ENCODE measurements around the gene HIC2.
"Not testable (repeated sequence)": the region's sequence is repeated elsewhere in the genome, so short reads cannot be mapped to it uniquely, and the experiment has no call there.

The HIC2 gene

DNA sequence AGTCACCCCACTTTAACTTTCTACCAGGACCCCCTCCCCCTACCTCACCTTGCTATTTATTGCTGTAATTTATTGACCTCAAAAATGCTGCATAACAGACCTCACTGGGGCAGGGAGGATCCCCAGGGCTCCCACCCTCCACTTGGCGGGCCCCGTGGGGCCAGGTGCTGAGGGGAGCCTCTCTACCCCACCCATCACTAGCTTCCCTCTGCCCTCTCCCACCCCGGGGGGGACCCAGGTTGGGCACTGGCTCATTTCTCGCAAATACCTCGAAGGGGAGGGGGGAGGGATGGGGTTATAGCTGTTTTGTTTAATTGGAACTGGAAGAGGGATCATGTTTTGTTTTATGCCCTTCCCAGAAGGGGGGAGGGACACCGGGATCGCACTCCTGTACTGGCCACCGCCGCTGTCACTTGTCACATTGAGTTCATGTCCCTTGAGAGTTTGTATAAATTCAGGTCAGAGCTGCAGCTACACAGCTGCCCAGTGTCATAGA is 33.7 kb downstream of the HIC2 start:
- DNase-seq: no peak

DNA sequence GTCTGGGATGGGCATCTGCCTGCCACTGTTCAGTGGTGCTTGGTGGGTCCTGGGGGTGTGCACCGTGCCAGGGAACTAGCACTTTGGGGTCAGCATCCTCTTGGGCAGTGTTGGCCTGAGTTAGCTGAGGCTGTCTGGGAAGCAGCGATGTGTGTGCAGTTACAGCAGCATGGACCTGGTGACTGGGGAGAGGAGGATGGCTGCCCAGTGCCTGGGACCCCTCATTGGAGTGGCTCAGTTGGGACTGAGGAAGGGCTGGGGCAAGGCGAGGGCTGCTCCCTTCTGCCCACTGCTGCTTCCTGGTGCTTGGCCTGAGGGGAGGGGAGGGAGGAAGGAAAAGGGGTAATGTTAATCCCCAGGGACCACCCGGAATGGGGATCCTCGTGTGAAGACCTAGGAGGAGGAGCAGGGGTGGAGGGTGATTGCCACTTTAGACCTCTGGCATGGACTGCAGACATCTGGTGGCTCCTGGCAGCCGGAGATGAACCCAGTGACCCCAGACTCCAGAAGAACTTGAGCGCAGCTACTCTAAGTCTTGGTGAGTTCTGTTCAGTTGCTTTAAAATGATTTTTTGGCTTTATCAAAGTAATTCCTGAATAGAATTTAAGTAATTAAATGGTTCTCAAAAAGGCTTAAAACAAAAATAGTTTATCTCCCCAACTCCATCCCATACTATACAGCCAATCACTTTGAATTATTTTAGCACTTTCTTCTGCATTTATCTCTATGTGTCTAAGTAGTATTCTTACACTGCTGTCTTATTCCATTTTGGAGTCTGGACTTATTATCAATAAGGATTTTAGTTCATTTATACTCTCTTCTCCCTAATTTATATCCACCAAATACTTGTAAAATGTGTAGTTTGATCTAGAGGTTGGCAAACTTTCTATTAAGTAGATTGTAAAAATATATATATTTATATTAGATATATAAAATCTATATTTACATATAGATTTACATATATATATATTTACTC is 34.7 kb downstream of the HIC2 start:
- DNase-seq: no peak

DNA sequence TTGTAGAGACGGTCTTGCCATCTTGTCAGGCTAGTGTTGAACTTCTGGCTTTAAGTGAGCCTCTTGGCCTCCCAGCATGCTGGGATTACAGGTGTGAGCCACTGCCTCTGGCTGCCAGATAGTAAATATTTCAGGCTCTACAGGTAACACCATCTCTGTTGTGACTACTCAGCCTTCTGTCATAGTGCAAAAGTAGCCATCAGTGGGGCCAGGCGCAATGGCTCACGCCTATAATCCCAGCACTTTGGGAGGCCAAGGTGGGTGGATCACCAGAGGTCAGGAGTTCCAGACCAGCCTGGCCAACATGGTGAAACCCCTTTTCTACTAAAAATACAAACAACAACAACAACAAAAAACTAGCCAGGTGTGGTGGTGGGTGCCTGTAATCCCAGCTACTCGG is 35.5 kb downstream of the HIC2 start:
- not testable (repeated sequence) for DNase-seq

DNA sequence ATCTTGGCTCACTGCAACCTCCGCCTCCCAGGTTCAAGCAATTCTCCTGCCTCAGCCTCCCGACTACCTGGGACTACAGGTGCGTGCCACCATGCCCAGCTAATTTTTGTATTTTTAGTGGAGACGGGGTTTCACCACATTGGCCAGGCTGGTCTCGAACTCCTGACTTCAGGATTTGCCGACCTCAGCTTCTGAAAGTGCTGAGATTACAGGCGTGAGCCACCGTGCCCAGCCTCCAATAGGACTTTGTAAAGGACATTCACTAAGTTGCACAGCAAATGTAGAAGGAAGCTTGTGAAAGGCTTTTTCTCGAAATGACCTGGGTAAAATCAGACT is 37.8 kb downstream of the HIC2 start:
- not testable (repeated sequence) for DNase-seq

DNA sequence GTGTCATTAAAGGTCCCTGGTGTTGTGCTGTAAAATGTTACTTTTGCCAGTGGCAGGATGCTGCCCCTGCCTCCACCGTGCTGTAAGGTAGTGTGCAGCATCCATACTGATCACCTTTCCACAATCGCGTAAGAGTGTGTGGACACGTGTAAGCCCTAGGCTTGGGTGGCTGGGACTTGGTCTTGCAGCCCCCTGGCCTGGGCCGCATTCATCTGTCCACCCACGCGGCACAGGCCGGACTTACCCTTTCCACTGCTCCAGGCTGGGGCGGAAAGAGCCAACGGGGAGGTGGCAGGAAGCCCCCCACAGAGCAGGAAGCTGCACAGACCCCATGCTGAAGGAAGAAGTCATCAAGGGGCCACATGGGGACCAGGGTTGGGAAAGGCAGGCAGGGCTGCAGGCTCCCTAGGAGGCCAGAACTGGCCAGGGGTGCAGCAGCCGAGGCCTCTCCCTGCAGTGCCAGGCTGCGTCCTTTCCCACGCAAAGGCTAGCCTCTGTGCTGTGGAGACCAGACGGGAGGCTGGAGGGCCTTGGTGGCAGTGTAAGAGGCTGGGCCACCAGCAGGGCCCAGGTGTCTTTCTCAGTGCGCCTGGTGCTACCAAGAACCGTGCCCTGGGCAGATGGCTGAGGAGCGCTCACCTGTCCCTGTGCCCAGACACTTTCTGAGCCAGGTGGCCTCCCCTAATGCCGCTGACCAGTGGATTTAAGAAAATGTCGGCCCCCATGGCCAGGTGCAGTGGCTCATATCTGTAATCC is 38.3 kb downstream of the HIC2 start:
- no peak for DNase-seq

DNA sequence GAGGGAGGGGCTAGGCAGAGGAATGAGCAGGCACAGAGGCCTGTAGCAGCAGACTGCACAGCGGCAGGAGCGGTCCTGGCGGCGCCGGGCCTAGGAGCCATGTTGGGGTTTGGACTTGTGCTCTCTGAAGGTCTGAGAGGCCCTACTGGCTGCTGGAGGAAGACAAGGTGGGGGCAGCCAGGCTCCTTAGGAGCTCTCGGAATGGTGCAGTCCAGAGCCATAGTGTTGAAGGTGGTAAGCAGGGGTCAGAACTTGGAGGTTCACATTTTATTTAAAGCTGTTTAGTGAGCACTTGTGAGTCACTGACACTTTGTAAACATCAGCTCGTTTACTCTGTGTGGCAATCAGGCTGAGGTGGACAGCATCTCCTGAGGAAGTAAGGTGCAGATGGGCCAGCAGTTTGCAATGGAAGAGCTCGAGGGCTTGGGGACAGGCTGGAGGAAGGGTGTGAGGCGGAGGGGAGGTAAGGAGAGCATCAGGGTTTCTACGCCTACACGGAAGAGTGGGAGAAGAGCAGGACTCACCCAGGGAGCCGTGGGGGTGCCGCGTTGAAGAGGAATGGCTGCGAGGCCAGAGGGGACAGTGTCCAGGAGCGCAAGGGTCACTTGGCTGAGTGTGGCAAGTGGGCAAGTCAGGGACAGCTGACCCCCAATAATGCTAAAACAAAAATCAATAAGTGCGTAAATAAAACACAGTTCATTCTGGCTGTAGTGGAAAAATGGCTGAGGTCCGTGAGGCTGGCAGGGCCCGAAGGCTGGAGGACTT is 40.0 kb downstream of the HIC2 start:
- no peak for DNase-seq

DNA sequence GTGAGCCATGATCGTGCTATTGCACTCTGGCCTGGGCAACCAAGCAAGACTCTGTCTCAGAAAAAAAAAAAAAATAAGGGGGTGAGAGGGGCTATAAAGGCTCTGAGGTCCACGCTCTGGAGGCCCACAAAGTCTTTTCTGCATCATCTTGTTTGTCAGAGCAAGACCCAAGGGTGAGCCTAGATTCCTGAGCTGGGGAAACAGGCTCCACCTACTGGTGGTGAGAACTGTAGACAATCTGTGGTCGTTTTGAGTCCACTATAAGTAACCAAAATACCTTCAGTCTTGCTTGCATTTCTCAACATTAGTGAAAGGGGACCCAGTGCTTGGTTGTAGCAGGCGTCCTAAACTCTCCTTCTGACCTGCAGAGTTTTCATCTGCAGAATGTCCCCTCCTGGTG is 45.5 kb downstream of the HIC2 start:
- DNase-seq: not testable (repeated sequence)

DNA sequence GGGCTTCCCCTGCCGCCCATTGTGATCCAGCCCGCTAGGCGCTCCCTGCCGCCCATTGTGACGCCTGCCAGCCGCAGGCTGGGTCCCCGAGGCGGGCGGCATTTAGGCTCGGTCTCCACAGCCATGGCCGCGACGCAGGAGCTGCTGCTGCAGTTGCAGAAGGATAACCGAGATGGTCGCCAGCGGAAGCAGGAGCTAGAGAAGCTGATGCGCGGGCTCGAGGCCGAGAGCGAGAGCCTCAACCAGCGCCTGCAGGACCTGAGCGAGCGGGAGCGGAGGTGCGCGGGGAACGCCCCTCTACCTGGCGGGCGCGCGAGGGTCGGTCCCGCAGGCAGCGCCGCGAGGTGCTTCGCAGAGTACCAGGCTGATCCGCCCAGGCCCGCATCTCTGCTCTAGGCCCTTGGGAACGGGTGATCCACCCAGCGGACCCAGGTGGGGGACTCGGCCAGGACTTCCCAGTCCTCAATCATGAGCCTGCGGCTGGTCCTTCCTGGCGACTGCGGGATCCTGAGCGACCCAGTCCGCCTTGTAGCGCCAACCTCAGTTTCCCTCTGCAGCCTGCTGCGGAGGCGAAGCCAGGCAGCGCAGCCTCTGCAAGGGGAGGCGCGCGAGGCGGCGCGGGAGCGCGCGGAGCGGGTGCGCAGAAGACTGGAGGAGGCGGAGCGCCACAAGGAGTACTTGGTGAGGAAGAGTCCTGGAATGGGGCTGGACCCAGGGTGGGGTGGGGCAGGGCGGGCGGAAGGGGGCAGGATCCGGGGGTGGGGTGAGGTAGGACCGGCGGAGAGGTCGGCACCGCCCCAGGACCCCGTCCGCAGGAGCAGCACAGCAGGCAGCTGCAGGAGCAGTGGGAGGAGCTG is 50.4 kb downstream of the HIC2 start, which contains the start of gene TMEM191C:
TSS of gene TMEM191C (plus strand) at position 51 of the 857 bp plus-strand sequence. CDS start at position 124, 73 bp downstream.
- not testable (repeated sequence) for DNase-seq

DNA sequence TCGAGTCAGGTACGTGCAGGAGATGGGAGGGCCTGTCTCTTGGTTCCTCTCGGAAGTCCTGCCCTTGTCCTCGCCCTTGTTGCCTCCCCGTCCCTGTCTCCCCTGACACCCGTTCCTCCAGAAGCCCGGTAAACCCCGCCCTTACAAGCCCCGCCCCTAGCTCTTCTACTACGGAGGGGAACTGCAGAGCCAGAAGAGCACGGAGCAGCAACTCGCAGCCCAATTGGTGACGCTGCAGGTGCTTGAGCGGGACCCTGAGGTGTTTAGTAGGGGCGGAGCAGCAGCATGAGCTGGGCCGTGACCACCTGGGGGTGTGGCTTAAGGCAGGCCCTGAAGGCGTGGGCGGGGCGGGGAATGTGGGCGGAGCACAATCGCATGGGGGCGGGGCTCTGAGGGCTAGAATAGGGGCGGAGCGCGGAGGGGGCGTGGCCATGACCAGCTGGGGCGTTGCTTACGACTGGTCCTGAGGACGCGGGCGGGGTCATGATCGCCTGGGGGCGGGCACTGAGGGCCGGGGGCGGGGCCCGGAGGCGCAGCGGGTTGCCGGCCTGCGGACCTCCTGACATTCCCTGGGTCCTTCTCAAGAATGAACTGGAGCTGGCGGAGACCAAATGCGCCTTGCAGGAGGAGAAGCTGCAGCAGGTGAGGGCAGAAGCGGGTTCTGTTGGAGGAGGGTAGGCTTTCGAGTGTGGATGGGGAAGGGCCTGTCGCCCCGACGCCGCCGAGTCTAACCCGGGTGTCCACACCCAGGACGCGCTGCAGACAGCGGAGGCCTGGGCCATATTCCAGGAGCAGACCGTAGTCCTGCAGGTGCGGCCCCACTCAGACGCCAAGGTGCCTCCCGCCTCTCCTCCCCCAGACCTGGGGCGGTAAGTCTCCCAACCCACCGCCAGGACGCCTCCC is 51.3 kb downstream of the HIC2 start:
- DNase-seq: peak; percentile 70

DNA sequence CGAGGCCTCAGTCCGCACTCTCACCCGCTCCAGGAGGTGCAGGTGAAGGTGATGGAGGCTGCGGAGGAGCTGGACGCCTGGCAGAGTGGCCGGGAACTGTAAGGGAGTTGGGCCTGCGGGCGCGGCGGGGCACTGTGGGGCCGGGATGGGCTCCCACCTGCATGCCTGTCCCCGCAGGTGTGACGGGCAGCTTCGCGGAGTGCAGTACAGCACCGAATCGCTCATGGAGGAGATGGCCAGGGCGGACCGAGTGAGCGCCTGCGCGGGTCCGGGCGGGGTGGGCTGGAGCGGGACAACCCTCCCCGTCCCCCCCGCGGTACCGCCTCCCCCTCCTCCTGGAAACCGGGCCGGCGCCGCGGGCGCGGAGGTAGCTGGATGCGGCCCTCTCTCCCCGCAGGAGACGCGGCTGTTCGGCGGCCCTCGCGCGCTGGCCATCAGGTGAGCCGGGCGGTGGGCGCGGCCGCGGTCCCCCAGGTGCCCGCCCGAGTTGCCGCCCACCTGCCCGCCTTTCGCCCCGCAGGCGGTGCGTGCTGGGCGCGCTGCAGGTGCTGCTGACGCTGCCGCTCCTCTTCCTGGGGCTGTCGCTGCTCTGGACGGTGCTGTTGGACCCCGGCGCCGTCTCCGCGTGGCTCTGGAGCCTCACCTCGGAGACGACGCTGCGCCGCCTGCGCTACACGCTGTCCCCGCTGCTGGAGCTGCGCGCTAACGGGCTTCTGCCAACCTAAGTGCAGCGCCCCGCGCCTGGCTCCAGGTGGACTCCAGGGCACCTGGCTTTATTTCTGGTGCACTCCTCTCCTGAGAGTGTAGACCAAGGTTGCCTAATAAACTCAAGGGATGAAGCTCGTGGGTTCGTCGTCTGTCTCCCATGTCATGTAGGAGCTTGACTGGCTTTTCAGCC is 52.2 kb downstream of the HIC2 start:
- not testable (repeated sequence) for DNase-seq

DNA sequence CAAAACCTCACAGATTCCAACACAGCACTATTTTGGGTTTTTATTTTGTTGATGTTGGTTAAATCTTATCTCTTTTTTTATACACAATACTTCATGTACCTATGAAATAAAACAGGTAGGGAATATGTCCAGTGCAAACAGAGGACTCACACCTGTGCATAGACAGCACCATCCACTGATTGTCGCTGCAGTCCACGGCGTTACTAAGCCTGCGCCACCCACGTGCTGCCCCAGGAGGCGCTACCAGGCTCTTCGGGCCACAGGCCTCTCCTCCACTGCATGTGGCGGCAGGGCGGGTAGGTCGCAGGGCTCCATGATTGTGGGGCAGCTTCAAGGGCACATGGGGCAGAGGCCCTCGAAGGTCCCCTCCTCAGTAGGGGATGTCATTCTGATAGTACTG is 55.8 kb downstream of the HIC2 start:
- DNase-seq: not testable (repeated sequence)

DNA sequence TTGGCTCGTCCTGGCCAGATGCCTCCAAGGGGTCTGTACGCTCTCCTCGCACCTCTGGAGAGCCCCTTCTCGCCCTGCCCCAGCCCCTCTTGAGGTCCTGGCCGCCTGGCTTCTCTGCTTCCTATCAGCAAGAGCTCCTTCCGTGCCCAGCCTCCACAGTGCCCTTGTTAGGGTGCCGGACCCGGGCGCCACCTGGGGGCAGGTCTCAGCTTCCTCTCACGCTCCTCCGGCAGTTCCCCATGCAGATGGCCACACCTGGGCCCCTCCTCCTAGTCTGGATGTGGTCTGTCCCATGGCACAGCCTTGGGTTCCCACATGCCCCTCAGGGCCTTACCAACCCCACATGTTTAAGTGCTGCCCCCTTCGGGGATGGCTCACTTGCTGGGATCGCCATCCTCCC is 56.5 kb downstream of the HIC2 start:
- DNase-seq: not testable (repeated sequence)

DNA sequence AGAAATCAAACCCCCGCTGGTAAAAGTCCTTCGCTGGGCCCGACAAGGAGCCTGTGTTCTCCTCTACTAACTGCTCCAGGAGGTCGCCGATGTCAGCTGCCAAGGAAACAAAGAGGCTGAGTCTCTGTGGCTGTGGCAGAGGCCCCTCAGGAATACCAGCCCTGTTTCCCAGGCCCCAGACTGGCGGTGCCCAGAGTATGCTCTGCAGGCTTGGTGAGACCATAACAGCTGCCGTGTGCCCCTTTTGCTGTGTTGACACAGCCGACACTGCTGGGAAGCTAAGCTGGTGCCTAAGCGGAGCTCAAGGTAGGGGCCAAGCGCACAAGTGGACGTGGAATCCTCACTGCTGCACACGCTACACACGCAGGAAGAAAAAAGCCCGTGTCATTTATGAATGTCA is 66.9 kb downstream of the HIC2 start:
- not testable (repeated sequence) for DNase-seq

DNA sequence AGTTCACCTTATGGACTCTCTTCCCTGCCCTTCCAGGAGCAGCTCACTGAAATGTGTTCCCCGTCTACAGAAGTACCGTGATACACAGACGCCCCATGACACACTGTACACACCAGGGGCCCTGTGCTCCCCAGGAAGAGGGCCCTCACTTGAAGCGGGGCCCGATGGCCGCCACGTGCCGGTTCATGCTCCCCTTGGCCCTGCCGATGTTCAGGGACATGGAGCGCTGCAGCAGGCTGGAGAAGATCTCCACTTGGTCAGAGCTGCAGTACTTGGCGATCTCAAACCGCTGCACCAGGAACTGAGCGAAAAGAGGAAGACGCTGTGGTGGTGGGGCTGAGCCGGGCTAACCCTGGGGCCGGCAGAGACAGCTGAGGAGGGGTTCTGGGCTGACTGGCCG is 70.6 kb downstream of the HIC2 start:
- DNase-seq: not testable (repeated sequence)

DNA sequence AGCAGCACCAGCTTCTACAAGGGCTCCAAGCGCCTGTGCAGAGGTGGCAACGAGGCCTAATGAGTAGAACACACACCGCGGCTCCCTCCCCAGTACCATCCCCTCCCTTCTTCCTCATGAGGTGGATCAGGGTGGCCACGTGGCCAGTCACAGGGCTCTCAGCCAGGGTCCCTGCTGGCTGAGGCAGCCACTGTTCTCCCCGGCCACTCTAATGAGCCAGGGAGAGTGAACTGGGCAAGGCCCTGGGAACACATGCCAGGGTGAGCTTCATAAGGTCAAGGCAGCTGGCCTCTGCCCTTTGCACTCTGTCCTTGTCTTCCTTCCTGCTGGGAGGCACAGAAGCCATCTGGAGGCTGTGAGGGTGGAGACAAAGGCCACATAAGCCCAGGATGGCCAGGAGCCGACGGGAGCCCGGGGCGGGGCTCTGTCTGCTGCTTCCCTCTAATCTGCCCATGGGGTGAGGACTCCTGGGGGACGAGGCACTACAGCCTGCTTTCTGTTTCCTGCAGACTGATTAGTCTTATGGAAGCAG is 72.0 kb downstream of the HIC2 start:
- DNase-seq: not testable (repeated sequence)

DNA sequence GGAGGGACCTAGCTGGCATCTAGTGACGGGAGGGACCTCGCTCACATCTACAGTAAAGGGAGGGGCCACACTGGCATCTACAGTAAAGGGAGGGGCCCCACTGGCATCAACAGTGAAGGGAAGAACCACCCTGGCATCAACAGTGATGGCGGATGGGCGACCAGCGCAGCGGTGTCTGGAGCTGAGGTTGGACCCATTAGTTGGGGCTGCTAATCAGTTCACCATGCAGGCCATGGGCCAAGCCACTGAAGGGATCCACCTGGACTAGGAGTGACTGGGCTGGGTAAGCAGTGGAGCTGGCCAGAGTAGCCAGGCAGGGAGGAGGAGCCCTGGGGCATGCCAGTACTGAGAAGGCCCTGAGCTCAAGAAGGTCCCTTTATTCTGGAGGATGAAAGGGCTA is 73.4 kb downstream of the HIC2 start:
- not testable (repeated sequence) for DNase-seq

DNA sequence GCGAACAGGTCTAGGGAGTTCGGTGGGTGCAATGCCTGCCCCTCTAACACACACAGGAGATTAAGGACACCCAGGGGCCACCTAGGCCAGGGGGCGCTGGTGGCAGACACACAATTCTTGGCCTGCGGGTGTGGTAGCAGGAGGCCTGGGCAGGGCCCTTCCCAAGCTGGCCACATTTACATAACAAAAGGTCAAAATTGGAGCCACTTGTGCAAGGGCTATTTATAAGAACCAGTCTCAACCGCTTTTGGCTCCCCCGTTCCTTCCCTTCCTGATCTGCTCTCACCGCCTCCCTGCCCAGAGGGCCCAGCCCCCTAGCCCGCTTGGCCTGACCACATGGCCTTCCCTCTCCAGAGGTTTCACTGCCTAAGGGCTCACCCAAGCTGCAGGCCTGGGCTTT is 75.1 kb downstream of the HIC2 start:
- DNase-seq: not testable (repeated sequence)

DNA sequence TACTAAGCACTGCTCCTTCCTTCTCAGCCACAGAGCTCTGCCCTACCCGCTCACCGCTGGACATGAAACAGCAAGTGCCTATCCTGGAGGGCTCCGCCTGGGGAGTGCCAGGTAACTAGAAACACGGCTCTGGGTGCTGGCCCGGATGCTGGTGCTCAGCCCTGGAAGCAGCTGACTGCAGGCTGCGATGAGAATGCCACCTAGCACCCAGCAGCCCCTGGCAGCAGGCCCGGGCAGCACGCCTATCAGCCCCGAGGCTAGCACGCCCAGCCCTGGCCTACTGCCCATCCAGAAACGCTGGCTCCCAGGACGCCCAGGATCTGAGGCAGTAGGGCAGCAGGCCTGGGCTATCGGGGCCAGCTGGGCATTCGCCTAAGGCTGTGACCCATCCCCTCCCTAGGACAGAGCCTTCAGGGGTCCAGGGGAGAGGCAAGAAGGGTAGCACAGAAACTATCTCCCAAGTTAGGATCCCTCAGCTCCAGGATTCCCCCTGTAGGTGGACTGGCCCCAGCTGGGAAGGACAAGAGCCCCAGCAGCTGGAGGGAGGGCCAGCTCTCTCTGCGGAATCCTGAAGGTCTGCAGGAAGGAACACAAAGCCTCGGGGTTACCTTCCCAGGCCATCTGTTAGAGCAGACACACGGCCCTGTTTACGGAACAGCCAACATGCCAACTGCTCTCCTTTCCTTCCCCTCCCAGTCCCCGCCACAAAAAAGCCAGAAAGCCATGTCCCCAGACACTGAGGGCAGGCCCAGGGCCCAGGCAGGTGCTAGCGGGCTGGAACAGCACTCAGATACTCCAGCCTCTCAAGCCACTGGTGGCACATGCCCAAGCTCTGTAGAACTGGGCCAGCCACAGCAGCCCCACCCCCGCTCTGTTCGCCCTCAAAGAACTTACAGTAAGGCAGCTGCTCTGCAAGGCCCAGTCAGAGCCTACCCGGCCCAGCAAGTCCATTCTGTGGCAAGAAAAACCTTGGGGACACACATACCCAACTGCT is 76.9 kb downstream of the HIC2 start:
- DNase-seq: not testable (repeated sequence)
